ENCODE data around the gene GALNT15. TPM values are rescaled to one million over a fixed set of nuclear protein-coding genes. Genes with fewer than 3 reads are reported as not detected.

GALNT15 gene
- total RNA-seq, 2 experiments from 2014 or later: not detected

GRCh38 chr3:16222547-16222946 is 48.1 kb downstream of the GALNT15 start:
- TF ChIP-seq, protein P1, sequence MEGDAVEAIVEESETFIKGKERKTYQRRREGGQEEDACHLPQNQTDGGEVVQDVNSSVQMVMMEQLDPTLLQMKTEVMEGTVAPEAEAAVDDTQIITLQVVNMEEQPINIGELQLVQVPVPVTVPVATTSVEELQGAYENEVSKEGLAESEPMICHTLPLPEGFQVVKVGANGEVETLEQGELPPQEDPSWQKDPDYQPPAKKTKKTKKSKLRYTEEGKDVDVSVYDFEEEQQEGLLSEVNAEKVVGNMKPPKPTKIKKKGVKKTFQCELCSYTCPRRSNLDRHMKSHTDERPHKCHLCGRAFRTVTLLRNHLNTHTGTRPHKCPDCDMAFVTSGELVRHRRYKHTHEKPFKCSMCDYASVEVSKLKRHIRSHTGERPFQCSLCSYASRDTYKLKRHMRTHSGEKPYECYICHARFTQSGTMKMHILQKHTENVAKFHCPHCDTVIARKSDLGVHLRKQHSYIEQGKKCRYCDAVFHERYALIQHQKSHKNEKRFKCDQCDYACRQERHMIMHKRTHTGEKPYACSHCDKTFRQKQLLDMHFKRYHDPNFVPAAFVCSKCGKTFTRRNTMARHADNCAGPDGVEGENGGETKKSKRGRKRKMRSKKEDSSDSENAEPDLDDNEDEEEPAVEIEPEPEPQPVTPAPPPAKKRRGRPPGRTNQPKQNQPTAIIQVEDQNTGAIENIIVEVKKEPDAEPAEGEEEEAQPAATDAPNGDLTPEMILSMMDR (IDR thresholded peaks at IDR 0.05): no peak
- Mint-ChIP-seq H3K9me3 (peaks cover 6% of the 10 kb centered on the region), H3K27ac (no peak overlapping the region), H3K4me1 (ENCODE audit: low read depth) (no peaks in the 10 kb centered on the region), H3K4me3 (no peak overlapping the region), H3K36me3 (ENCODE audit: low read depth) (no peaks in the 10 kb centered on the region), H3K27me3 (no peaks in the 10 kb centered on the region)
- Histone ChIP-seq H3K27ac (ENCODE audit: low read depth in 1 of 2, low read length in 2 of 2) (no peak overlapping the region), H3K4me1 (ENCODE audit: insufficient read depth, low read length) (no peaks in the 10 kb centered on the region), H3K9me3 (ENCODE audit: control insufficient read depth in 1 of 2, insufficient read depth in 1 of 2, low read length in 2 of 2) (no peaks in the 10 kb centered on the region), H3K27me3 (ENCODE audit: control insufficient read depth in 1 of 2, insufficient read depth in 2 of 2, low read length in 2 of 2) (no peaks in the 10 kb centered on the region), H3K36me3 (ENCODE audit: insufficient read depth, low read length) (no peaks in the 10 kb centered on the region), H3K4me3 (ENCODE audit: low read length) (no peak overlapping the region)
- POLR2A ChIA-PET: no interaction called here
- DNase-seq (no peak), ATAC-seq (ENCODE audit: poor library complexity) (no peak)
- intact Hi-C loops (cut with DNase I, micrococcal nuclease): no loop called here
- CTCF ChIA-PET: no interaction called here

GRCh38 chr3:16224325-16224724 is 49.8 kb downstream of the GALNT15 start:
- Mint-ChIP-seq H3K36me3 (ENCODE audit: low read depth) (no peaks in the 10 kb centered on the region), H3K9me3 (peaks cover 6% of the 10 kb centered on the region), H3K27me3 (no peaks in the 10 kb centered on the region), H3K27ac (no peak overlapping the region), H3K4me3 (no peak overlapping the region), H3K4me1 (ENCODE audit: low read depth) (no peaks in the 10 kb centered on the region)
- intact Hi-C loops (cut with DNase I, micrococcal nuclease): no loop called here
- Histone ChIP-seq H3K27ac (ENCODE audit: low read depth in 1 of 2, low read length in 2 of 2) (no peak overlapping the region), H3K9me3 (ENCODE audit: control insufficient read depth in 1 of 2, insufficient read depth in 1 of 2, low read length in 2 of 2) (no peaks in the 10 kb centered on the region), H3K36me3 (ENCODE audit: insufficient read depth, low read length) (no peaks in the 10 kb centered on the region), H3K4me3 (ENCODE audit: low read length) (no peak overlapping the region), H3K4me1 (ENCODE audit: insufficient read depth, low read length) (no peaks in the 10 kb centered on the region), H3K27me3 (ENCODE audit: control insufficient read depth in 1 of 2, insufficient read depth in 2 of 2, low read length in 2 of 2) (no peaks in the 10 kb centered on the region)
- ChIA-PET POLR2A (no interaction called here), CTCF (no interaction called here)
- DNase-seq (no peak), ATAC-seq (ENCODE audit: poor library complexity) (no peak)
- TF ChIP-seq, protein P1 (IDR thresholded peaks at IDR 0.05): no peak

DNA sequence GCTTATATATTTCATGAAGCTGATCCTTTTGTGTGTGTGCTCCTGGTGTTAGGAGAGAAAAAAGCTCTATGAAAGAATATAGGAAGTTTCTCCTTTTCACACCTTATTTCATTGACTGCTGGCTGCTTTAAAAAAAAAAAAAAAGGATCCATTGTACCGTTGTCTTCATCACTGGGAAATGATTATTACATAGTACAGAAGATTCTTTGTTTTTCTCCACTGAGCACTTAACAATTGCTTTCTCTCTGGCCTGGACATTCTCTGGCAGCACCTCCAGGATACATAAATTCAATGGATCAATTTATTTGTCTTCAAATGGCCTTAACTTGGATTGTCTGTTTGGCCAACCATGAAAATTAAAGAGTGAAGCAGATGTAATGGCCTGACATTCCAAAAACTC is 53.1 kb downstream of the GALNT15 start:
- Mint-ChIP-seq H3K4me1 (ENCODE audit: low read depth) (no peaks in the 10 kb centered on the region), H3K36me3 (ENCODE audit: low read depth) (no peaks in the 10 kb centered on the region), H3K4me3 (no peak overlapping the region), H3K27ac (no peak overlapping the region), H3K9me3 (no peaks in the 10 kb centered on the region), H3K27me3 (peaks cover 3% of the 10 kb centered on the region)
- intact Hi-C loops (cut with DNase I, micrococcal nuclease): no loop called here
- ChIA-PET CTCF (interaction anchor here (0.9 kb wide), 1 partner anchor 13 kb away, joined by 3 read pairs; no protein-coding TSS in a partner anchor), POLR2A (no interaction called here)
- peaks cover 0 to 4% of the 10 kb centered on the region in 2 experiments for H3K27me3 ChIP-seq (ENCODE audit: control insufficient read depth in 1 of 2, insufficient read depth in 2 of 2, low read length in 2 of 2)
- no peaks in the 10 kb centered on the region for H3K4me1 ChIP-seq (ENCODE audit: insufficient read depth, low read length)
- H3K36me3 ChIP-seq (ENCODE audit: insufficient read depth, low read length): no peaks in the 10 kb centered on the region
- H3K9me3 ChIP-seq (ENCODE audit: control insufficient read depth in 1 of 2, insufficient read depth in 1 of 2, low read length in 2 of 2): no peaks in the 10 kb centered on the region
- ATAC-seq (ENCODE audit: poor library complexity) (no peak), DNase-seq (no peak)
- H3K4me3 ChIP-seq (ENCODE audit: low read length): no peak overlapping the region
- TF ChIP-seq, protein P1 (IDR thresholded peaks at IDR 0.05): no peak
- no peak overlapping the region for H3K27ac ChIP-seq (ENCODE audit: low read depth in 1 of 2, low read length in 2 of 2)
